ENCODE data around the gene BORCS5.

- TF ChIP-seq EZH2phosphoT487 (IDR thresholded peaks at IDR 0.05; ENCODE audit: insufficient read depth, low read depth) (no peak), EZH2 (IDR thresholded peaks at IDR 0.05; ENCODE audit: insufficient read depth, poor library complexity, severe bottlenecking) (no peak)
Observed at GRCh38 chr12:12376646-12377448, 20.0 kb downstream of the BORCS5 start.

All from GM23248 (cell line).